Measurements from ENCODE around the gene FAM72B.
"Not testable (repeated sequence)": the region's sequence is repeated elsewhere in the genome, so short reads cannot be mapped to it uniquely, and the experiment has no call there.

- TF ChIP-seq POLR2A (IDR thresholded peaks at IDR 0.05), result not testable (repeated sequence)
- TF ChIP-seq, protein P1, sequence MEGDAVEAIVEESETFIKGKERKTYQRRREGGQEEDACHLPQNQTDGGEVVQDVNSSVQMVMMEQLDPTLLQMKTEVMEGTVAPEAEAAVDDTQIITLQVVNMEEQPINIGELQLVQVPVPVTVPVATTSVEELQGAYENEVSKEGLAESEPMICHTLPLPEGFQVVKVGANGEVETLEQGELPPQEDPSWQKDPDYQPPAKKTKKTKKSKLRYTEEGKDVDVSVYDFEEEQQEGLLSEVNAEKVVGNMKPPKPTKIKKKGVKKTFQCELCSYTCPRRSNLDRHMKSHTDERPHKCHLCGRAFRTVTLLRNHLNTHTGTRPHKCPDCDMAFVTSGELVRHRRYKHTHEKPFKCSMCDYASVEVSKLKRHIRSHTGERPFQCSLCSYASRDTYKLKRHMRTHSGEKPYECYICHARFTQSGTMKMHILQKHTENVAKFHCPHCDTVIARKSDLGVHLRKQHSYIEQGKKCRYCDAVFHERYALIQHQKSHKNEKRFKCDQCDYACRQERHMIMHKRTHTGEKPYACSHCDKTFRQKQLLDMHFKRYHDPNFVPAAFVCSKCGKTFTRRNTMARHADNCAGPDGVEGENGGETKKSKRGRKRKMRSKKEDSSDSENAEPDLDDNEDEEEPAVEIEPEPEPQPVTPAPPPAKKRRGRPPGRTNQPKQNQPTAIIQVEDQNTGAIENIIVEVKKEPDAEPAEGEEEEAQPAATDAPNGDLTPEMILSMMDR (IDR thresholded peaks at IDR 0.05), result not testable (repeated sequence)
Measured at GRCh38 chr1:121221770-121222169, 37.6 kb upstream of the FAM72B start.

Measured in vagina (tissue), 2 donors.